Measurements from ENCODE around the gene MAGI1. TPM values are rescaled to one million over a fixed set of nuclear protein-coding genes. Genes with fewer than 3 reads are reported as not detected.

Gene MAGI1
- total RNA-seq, 1 donor from 2014 or later: 5.0 TPM

GRCh38 chr3:65880350-65880749 lies 158.4 kb downstream of the MAGI1 start:
- DNase-seq (ENCODE audit: low read depth) (no peak), FAIRE-seq (no peak)
- Histone ChIP-seq H3K4me3 (ENCODE audit: low read depth, low read length) (no peak overlapping the region), H3K27me3 (ENCODE audit: control insufficient read depth, insufficient read depth, low read length) (no peaks in the 10 kb centered on the region), H3K36me3 (ENCODE audit: control insufficient read depth, insufficient read depth, low read length) (no peaks in the 10 kb centered on the region)
- TF ChIP-seq, protein P1, sequence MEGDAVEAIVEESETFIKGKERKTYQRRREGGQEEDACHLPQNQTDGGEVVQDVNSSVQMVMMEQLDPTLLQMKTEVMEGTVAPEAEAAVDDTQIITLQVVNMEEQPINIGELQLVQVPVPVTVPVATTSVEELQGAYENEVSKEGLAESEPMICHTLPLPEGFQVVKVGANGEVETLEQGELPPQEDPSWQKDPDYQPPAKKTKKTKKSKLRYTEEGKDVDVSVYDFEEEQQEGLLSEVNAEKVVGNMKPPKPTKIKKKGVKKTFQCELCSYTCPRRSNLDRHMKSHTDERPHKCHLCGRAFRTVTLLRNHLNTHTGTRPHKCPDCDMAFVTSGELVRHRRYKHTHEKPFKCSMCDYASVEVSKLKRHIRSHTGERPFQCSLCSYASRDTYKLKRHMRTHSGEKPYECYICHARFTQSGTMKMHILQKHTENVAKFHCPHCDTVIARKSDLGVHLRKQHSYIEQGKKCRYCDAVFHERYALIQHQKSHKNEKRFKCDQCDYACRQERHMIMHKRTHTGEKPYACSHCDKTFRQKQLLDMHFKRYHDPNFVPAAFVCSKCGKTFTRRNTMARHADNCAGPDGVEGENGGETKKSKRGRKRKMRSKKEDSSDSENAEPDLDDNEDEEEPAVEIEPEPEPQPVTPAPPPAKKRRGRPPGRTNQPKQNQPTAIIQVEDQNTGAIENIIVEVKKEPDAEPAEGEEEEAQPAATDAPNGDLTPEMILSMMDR (IDR thresholded peaks at IDR 0.05; ENCODE audit: insufficient read depth, low read length, severe bottlenecking): no peak

GRCh38 chr3:65879372-65879771 lies 159.3 kb downstream of the MAGI1 start:
- no peak for DNase-seq (ENCODE audit: low read depth)
- Histone ChIP-seq H3K4me3 (ENCODE audit: low read depth, low read length) (no peak overlapping the region), H3K27me3 (ENCODE audit: control insufficient read depth, insufficient read depth, low read length) (no peaks in the 10 kb centered on the region), H3K36me3 (ENCODE audit: control insufficient read depth, insufficient read depth, low read length) (no peaks in the 10 kb centered on the region)
- TF ChIP-seq, protein P1 (IDR thresholded peaks at IDR 0.05; ENCODE audit: insufficient read depth, low read length, severe bottlenecking): no peak
- no peak for FAIRE-seq

GRCh38 chr3:65878831-65879230 lies 159.9 kb downstream of the MAGI1 start:
- Histone ChIP-seq H3K36me3 (ENCODE audit: control insufficient read depth, insufficient read depth, low read length) (no peaks in the 10 kb centered on the region), H3K4me3 (ENCODE audit: low read depth, low read length) (no peak overlapping the region), H3K27me3 (ENCODE audit: control insufficient read depth, insufficient read depth, low read length) (no peaks in the 10 kb centered on the region)
- TF ChIP-seq, protein P1 (IDR thresholded peaks at IDR 0.05; ENCODE audit: insufficient read depth, low read length, severe bottlenecking): no peak
- FAIRE-seq (no peak), DNase-seq (ENCODE audit: low read depth) (no peak)

DNA sequence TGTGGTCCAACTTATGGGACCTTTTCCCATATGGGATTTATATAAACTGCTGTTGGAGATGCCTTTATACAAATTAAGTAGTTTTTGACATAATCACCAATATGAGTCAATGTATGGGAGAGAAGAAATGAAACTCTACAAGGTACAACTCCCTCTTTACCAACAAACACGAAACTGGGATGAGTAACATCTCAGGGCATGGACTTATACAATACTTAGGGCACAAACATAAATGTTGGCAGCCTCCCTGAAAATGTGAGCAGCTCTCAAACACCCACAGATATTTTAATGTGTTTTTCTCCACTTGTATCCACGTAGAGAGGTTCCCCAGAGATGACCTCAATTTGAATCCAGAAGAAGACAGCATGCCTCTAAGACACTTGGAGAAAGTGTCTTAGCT lies 161.6 kb downstream of the MAGI1 start:
- Histone ChIP-seq H3K36me3 (ENCODE audit: control insufficient read depth, insufficient read depth, low read length) (no peaks in the 10 kb centered on the region), H3K27me3 (ENCODE audit: control insufficient read depth, insufficient read depth, low read length) (no peaks in the 10 kb centered on the region), H3K4me3 (ENCODE audit: low read depth, low read length) (no peak overlapping the region)
- FAIRE-seq: no peak
- peak; percentile 25 for DNase-seq (ENCODE audit: low read depth)
- TF ChIP-seq, protein P1 (IDR thresholded peaks at IDR 0.05; ENCODE audit: insufficient read depth, low read length, severe bottlenecking): no peak

DNA sequence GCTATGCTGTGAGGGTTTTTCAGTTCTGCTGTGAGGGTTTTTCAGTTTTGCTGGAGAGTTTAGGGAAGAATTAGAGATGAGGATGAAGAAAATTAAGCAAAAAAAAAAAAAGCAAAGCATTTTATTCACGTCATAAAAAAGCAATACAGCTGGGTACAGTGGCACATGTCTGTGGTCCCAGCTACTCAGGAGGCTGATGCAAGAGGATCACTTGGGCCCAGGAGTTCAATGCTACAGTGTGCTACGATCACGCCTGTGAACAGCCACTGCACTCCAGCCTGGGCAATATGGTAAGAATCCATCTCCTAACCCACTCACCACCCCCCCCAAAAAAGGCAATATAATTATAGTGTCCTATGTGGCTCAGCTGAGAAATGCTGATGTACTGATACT lies 162.7 kb downstream of the MAGI1 start:
- Histone ChIP-seq H3K27me3 (ENCODE audit: control insufficient read depth, insufficient read depth, low read length) (no peaks in the 10 kb centered on the region), H3K4me3 (ENCODE audit: low read depth, low read length) (no peak overlapping the region), H3K36me3 (ENCODE audit: control insufficient read depth, insufficient read depth, low read length) (no peaks in the 10 kb centered on the region)
- no peak for FAIRE-seq
- TF ChIP-seq, protein P1 (IDR thresholded peaks at IDR 0.05; ENCODE audit: insufficient read depth, low read length, severe bottlenecking): no peak
- no peak for DNase-seq (ENCODE audit: low read depth)

GRCh38 chr3:65875393-65876027 lies 163.2 kb downstream of the MAGI1 start:
- H3K4me3 ChIP-seq (ENCODE audit: low read depth, low read length): no peak overlapping the region
- no peaks in the 10 kb centered on the region for H3K36me3 ChIP-seq (ENCODE audit: control insufficient read depth, insufficient read depth, low read length)
- DNase-seq (ENCODE audit: low read depth) (no peak), FAIRE-seq (no peak)
- H3K27me3 ChIP-seq (ENCODE audit: control insufficient read depth, insufficient read depth, low read length): no peaks in the 10 kb centered on the region
- TF ChIP-seq, protein P1 (IDR thresholded peaks at IDR 0.05; ENCODE audit: insufficient read depth, low read length, severe bottlenecking): no peak

Data from bronchial epithelial cell (primary cell).